ENCODE results near the gene SUGP2. TPM values are rescaled to one million over a fixed set of nuclear protein-coding genes. Genes with fewer than 3 reads are reported as not detected.

The SUGP2 gene
- total and polyA plus RNA-seq, 2 of the 13 experiments (the other 11 are each of a cell fraction or from before 2014, with no cell fraction given) = 40.6 to 57.7 TPM

- TF ChIP-seq DZIP1 (CRISPR knock-in tag; IDR thresholded peaks at IDR 0.05) (0 out of 2 replicates have a peak, but pooled peaks have one; percentile 59), ZNF546 (CRISPR knock-in tag; conservative IDR thresholded peaks at IDR 0.05) (no peak), BATF2 (CRISPR knock-in tag; IDR thresholded peaks at IDR 0.05) (no peak), ATF3 (CRISPR knock-in tag; IDR thresholded peaks at IDR 0.05) (peak; percentile 6; the same call in 1 of the 2 replicates), ZNF777 (CRISPR knock-in tag; IDR thresholded peaks at IDR 0.05) (peak; percentile 91), THYN1 (CRISPR knock-in tag; IDR thresholded peaks at IDR 0.05; ENCODE audit: borderline replicate concordance, low read depth) (no peak), ZNF619 (CRISPR knock-in tag; IDR thresholded peaks at IDR 0.05) (0 out of 2 replicates have a peak, but pooled peaks have one; percentile 66), ZNF878 (CRISPR knock-in tag; IDR thresholded peaks at IDR 0.05) (no peak), TEAD2 (CRISPR knock-in tag; IDR thresholded peaks at IDR 0.05) (no peak), ZNF770 (CRISPR knock-in tag; IDR thresholded peaks at IDR 0.05) (0 out of 2 replicates have a peak, but pooled peaks have one; percentile 6), KDM4B (CRISPR knock-in tag; IDR thresholded peaks at IDR 0.05) (no peak), RERE (CRISPR knock-in tag; IDR thresholded peaks at IDR 0.05; ENCODE audit: low read depth) (no peak), SRSF9 (IDR thresholded peaks at IDR 0.05; ENCODE audit: borderline replicate concordance, insufficient read depth, low read depth, low read length, poor library complexity, severe bottlenecking) (no peak), ESRRA (CRISPR knock-in tag; IDR thresholded peaks at IDR 0.05; ENCODE audit: low read depth) (no peak)
Observed at GRCh38 chr19:19063183-19064097, 30.1 kb upstream of the SUGP2 start, which contains the start of gene SLC25A42 (continued).
